Uterus (tissue), 4 donors: ENCODE data around the gene MARCHF9. TPM values are rescaled to one million over a fixed set of nuclear protein-coding genes. Genes with fewer than 3 reads are reported as not detected.

Experiments
- DNase-seq, 2 donors: peaks; one replicate each; pipeline ENCODE4 v3.0.0-alpha.2; 2019 to 2020
- H3K27ac ChIP-seq, 2 donors: fragments of 200-600 bp; sonication (generic); 1 replicate in 1 of 2; 2 replicates in 1 of 2; pipeline ENCODE4 v1.5.1; 2016 to 2018
- H3K27me3 ChIP-seq, 2 donors: fragments of 200-600 bp; sonication (generic); one replicate each; pipeline ENCODE4 v1.5.1; 2018 to 2019; ENCODE audit warnings: control low read depth in 1 of 2
- H3K36me3 ChIP-seq, 2 donors: fragments of 200-600 bp; sonication (generic); one replicate each; pipeline ENCODE4 v1.5.1; 2019; ENCODE audit warnings: control low read depth in 1 of 2
- H3K4me1 ChIP-seq, 2 donors: fragments of 200-600 bp; sonication (generic); one replicate each; pipeline ENCODE4 v1.5.1; 2018 to 2019; ENCODE audit warnings: control low read depth in 1 of 2
- H3K4me3 ChIP-seq, 2 donors: fragments of 200-600 bp; sonication (generic); 1 replicate in 1 of 2; 2 replicates in 1 of 2; pipeline ENCODE4 v1.5.1; 2018 to 2019; ENCODE audit warnings: mild to moderate bottlenecking in 1 of 2
- H3K9me3 ChIP-seq, 2 donors: fragments of 200-600 bp; sonication (generic); one replicate each; pipeline ENCODE4 v1.5.1; 2019; ENCODE audit warnings: control low read depth in 1 of 2
- POLR2A ChIP-seq, 2 donors: fragments of 450-650 bp; IDR thresholded peaks; one replicate each; pipeline ENCODE4 v1.6.1; 2016; ENCODE audit warnings: antibody characterized with exemption in 2 of 2, mild to moderate bottlenecking in 1 of 2, moderate library complexity in 1 of 2
- intact Hi-C: fragments of 100-400 bp; cut with DNase I; formaldehyde crosslinking; loops from one replicate; pipeline ENCODE4 v1.15.1; 2023; ENCODE audit warnings: low total_unique reads
- total RNA-seq, 4 donors: library from RNA; depleted of rRNA in 3 of 4; stranded (reverse); fragments of >200 nt in 3 of 4; gene quantifications; one replicate each; pipeline versions ENCODE4 v1.1.0 to v1.2.4, GENCODE V29; 2014 to 2023
- TF ChIP-seq, protein P1 (sequence below), 4 experiments: fragments of 200-600 bp in 2 of 4; fragments of 450-650 bp in 2 of 4; sonication (generic) in 2 of 4; IDR thresholded peaks; one replicate each; pipeline ENCODE4 v1.5.1; 2016 to 2019; ENCODE audit warnings: antibody characterized with exemption in 4 of 4, mild to moderate bottlenecking in 2 of 4, moderate library complexity in 1 of 4
- donor health status: DM: yes; HTN: yes; CAD: no.

Gene MARCHF9
- total RNA-seq, 4 donors from 2014 or later: 5.1 to 7.6 (median 6.8) TPM; not detected in 1

DNA sequence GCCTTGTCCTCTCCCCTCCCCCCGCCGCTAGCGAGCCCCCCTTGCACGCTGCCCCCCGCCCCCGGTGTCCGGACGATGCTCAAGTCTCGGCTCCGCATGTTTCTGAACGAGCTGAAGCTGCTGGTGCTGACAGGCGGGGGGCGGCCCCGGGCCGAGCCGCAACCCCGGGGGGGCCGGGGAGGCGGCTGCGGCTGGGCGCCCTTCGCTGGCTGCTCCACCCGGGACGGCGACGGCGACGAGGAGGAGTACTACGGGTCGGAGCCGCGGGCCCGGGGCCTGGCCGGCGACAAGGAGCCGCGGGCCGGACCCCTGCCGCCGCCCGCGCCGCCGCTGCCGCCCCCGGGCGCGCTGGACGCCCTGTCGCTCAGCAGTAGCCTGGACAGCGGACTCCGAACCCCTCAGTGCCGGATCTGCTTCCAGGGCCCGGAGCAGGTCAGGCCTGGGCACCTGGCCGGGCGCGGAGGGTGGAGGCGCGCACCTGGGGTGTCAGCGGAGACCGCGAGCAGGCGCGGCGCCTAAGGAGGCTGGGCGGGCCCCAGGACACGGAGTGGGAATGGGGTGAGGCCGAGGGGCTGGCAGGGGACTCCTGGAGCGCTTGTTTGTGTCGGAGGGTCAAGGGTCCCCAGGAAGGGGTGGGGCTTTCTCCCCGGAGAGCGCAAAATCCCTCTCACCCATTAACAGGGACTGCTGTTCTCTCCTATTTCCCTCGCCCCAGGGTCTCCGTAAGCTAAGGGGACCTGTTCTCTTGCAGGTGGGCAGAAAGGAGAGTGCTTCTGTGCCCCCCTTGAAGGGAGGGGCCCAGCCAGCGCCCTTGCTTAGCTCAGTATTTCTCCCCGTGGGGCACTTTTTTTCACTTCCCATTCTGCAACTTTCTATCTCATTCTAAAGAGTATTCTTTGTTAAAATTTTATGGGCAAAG, 810 bp downstream of the MARCHF9 start:
- H3K36me3 ChIP-seq: no peaks in the 10 kb centered on the region
- no peak for DNase-seq
- peaks cover 0 to 19% of the 10 kb centered on the region in 2 donors for H3K4me1 ChIP-seq
- no peaks in the 10 kb centered on the region for H3K27me3 ChIP-seq
- intact Hi-C loops: no loop called here
- peak overlapping the region in 1 of 2 donors; percentile 43 for H3K27ac ChIP-seq
- H3K4me3 ChIP-seq: peak overlapping the region; percentile 40 to 80
- no peak for TF ChIP-seq POLR2A (IDR thresholded peaks at IDR 0.05)
- TF ChIP-seq, protein P1, sequence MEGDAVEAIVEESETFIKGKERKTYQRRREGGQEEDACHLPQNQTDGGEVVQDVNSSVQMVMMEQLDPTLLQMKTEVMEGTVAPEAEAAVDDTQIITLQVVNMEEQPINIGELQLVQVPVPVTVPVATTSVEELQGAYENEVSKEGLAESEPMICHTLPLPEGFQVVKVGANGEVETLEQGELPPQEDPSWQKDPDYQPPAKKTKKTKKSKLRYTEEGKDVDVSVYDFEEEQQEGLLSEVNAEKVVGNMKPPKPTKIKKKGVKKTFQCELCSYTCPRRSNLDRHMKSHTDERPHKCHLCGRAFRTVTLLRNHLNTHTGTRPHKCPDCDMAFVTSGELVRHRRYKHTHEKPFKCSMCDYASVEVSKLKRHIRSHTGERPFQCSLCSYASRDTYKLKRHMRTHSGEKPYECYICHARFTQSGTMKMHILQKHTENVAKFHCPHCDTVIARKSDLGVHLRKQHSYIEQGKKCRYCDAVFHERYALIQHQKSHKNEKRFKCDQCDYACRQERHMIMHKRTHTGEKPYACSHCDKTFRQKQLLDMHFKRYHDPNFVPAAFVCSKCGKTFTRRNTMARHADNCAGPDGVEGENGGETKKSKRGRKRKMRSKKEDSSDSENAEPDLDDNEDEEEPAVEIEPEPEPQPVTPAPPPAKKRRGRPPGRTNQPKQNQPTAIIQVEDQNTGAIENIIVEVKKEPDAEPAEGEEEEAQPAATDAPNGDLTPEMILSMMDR (IDR thresholded peaks at IDR 0.05): no peak
- H3K9me3 ChIP-seq: no peaks in the 10 kb centered on the region

DNA sequence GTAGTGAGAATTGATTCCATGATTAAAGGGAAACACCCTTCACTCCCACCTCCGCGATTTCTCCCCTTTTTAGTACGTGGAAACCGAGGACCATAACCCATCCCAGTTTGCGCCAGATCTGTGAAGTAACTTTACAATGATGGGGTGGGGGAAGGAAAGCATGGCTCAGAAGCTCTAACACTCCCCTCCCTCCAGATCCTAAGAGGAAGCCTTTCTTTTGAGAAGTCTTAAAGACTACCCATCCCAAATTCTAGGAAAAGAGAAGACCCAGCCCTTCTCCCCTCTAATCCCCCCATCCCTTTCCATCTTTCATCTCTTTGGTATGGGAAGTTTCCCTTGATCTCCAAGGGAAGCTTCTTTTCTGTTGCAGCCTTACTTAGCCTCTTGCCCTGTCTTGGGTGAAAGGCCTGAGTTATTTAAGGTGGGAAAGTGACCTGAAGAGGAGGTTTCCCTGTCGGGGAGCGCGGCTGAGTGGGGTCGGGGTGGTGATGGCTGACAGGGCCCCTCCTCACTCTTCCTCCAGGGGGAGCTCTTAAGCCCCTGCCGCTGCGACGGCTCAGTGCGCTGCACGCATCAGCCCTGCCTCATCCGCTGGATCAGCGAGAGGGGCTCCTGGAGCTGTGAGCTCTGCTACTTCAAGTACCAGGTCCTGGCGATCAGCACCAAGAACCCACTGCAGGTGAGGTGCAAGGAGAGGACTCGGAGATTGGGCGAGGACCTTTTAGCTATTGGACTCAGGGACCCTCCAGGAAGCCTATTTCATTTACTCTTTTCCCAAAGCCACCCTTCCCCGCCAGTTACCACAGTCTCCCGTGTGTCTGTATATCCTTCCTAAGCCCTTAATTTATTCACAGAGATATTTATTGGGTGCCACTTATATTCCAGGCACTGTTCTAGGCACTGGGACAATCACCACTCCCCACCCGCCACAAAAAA, 1.8 kb downstream of the MARCHF9 start:
- Histone ChIP-seq H3K36me3 (no peaks in the 10 kb centered on the region), H3K4me3 (no peak overlapping the region), H3K27me3 (no peaks in the 10 kb centered on the region), H3K4me1 (peaks cover 0 to 19% of the 10 kb centered on the region in 2 donors), H3K27ac (no peak overlapping the region), H3K9me3 (no peaks in the 10 kb centered on the region)
- DNase-seq: no peak
- intact Hi-C loops: no loop called here
- no peak for TF ChIP-seq POLR2A (IDR thresholded peaks at IDR 0.05)
- TF ChIP-seq, protein P1 (IDR thresholded peaks at IDR 0.05): peak in 1 of 4 experiments; percentile 11

DNA sequence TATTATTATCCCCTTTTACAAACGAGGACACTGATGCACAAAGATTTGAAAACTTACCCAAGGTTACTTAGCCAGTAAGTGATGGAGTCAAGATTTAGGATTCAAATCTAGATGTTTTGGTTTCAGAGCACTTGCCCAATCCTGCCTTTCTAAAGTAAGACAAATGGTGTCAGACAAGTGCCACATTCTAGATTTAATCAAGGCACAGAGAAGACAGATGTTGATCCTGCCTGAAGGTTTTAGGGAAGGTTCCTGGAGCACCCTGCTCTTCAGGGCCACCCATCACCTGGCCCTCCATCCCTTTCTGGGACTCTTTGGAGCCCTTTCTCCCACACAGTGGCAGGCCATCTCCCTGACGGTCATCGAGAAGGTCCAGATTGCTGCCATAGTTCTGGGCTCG, 2.9 kb downstream of the MARCHF9 start:
- DNase-seq: no peak
- TF ChIP-seq POLR2A (IDR thresholded peaks at IDR 0.05): no peak
- TF ChIP-seq, protein P1 (IDR thresholded peaks at IDR 0.05): no peak
- Histone ChIP-seq H3K4me3 (no peak overlapping the region), H3K9me3 (no peaks in the 10 kb centered on the region), H3K27me3 (peaks cover 1 to 6% of the 10 kb centered on the region in 2 donors), H3K36me3 (no peaks in the 10 kb centered on the region), H3K4me1 (peaks cover 0 to 16% of the 10 kb centered on the region in 2 donors), H3K27ac (no peak overlapping the region)
- intact Hi-C loops: no loop called here

DNA sequence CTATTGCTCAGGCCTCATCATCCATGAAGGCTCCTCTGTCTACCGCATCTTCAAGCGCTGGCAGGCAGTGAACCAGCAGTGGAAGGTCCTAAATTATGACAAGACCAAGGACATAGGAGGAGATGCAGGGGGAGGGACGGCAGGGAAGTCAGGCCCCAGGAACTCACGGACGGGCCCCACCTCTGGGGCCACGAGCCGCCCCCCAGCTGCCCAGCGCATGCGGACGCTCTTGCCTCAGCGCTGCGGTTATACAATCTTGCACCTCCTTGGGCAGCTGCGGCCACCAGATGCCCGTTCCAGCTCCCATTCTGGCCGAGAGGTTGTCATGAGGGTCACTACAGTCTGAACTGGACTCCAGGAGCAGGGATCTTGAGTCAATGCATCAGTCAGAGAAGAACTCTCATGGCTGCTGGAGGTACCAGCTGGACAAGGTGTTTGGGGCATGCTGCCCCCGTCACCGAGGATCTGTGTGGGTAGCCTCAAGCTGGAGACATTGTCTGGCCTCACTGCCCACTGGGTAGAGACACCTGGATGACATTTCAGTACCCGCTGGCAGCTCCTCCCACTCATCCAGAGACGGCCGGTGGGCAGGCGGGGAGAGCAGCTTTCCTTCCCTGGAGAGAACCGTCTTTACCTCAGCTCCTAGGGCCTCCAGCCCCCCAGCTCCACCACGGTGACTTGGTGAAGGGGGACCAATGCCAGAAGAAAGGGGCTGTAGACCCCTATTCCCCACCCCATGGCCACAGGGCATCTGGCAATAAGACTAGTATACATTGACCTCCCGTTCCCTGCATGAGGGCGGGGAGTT, 3.9 kb downstream of the MARCHF9 start:
- no peak overlapping the region for H3K4me3 ChIP-seq
- no peaks in the 10 kb centered on the region for H3K36me3 ChIP-seq
- no peak overlapping the region for H3K27ac ChIP-seq
- H3K9me3 ChIP-seq: no peaks in the 10 kb centered on the region
- TF ChIP-seq, protein P1 (IDR thresholded peaks at IDR 0.05): no peak
- TF ChIP-seq POLR2A (IDR thresholded peaks at IDR 0.05): no peak
- no peak for DNase-seq
- peaks cover 10 to 16% of the 10 kb centered on the region in 2 donors for H3K27me3 ChIP-seq
- intact Hi-C loops: no loop called here
- H3K4me1 ChIP-seq: peaks cover 0 to 14% of the 10 kb centered on the region in 2 donors
